Measurements from ENCODE around the gene MOV10. TPM values are rescaled to one million over a fixed set of nuclear protein-coding genes. Genes with fewer than 3 reads are reported as not detected.

MOV10 gene
- total and polyA plus RNA-seq, 10 of the 15 experiments (the other 5 are each of a cell fraction or from before 2014, with no cell fraction given), result 21.0 to 80.3 (median 49.8) TPM

DNA sequence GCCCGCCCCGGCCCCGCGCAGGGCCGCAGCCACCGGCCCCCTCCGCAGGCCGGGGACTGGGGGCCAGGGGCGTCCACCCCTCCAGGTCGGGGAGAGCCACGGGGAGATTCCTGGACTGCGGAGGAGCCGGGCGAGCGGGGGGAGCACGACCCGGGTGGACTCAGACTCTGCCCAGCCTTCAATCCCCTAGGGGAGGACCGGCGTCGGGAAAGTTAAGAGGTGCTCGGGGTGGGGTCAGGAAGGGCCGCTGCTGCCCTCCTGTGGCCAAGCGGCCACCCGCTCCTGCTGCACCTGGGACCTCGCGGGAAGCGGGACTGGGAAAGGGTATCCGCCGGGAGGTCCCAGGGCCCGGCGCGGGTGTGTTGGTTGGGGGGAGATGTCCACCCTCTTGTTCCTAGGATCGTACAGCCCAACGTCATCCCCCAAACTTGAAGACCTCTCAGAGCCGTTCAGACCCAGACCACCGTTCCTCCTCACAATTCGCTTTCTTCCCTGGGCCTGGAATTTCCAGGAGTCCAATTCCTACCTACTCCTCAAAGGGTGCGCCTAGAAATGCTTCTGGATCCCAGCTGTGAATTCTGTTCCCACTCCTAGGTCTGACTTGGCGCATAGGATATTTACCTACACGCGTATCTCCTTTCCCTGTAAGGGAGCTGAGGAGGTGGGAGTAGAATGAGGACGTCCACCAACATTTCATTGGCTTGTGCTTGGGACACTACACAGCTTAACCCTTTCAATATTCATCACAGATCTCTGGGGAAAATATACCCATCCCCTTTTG, 33.0 kb downstream of the MOV10 start:
- SMC1A ChIA-PET (ENCODE audit: uncharacterized antibody, unreplicated experiment), result interaction anchor here (0.8 to 5.1 kb wide), 18 partner anchors 32 to 319 kb away, joined by 3 to 47 read pairs (median 4); partner anchors contain the start of genes MOV10 and ST7L
- CTCF ChIA-PET, result interaction anchor here (1.0 to 5.9 kb wide), 22 partner anchors 9 to 365 kb away, joined by 3 to 122 read pairs (median 5); partner anchors contain the start of genes CAPZA1, CTTNBP2NL, LRIG2 and MOV10
- POLR2A ChIA-PET, result interaction anchor here (1.0 to 1.9 kb wide), 5 partner anchors 87 to 318 kb away, joined by 3 to 7 read pairs (median 3); partner anchors contain the start of gene ST7L
- peak; percentile 30; the same call in 1 of the 2 replicates for TF ChIP-seq LARP7 (IDR thresholded peaks at IDR 0.05)
- peak; percentile 86; the same call in 1 of the 2 replicates for TF ChIP-seq RB1 (IDR thresholded peaks at IDR 0.05; ENCODE audit: borderline replicate concordance)
- no peak for TF ChIP-seq SPI1 (IDR thresholded peaks at IDR 0.05; ENCODE audit: borderline replicate concordance, insufficient read depth, low read depth, low read length)
- TF ChIP-seq ZNF217 (IDR thresholded peaks at IDR 0.05), result 0 out of 2 replicates have a peak, but pooled peaks have one; percentile 36
- TF ChIP-seq MEF2A (IDR thresholded peaks at IDR 0.05; ENCODE audit: insufficient read depth, low read depth, low read length), result no peak
- TF ChIP-seq RUNX3 (IDR thresholded peaks at IDR 0.05; ENCODE audit: low read length), result peak; percentile 5; the same call in 1 of the 2 replicates
- no peak for TF ChIP-seq POLR2A (IDR thresholded peaks at IDR 0.05; ENCODE audit: low read depth, low read length)
- TF ChIP-seq STAT1 (conservative IDR thresholded peaks at IDR 0.05), result 0 out of 2 replicates have a peak, but pooled peaks have one; percentile 79
- no peak for TF ChIP-seq E2F4 (IDR thresholded peaks at IDR 0.05; ENCODE audit: low read depth, low read length)
- peak; percentile 53 for TF ChIP-seq RELA (IDR thresholded peaks at IDR 0.05; ENCODE audit: borderline replicate concordance, partially characterized antibody)
- TF ChIP-seq IKZF1 (conservative IDR thresholded peaks at IDR 0.05), result peak; percentile 94
- TF ChIP-seq SMARCA5 (IDR thresholded peaks at IDR 0.05), result peak; percentile 69; the same call in 1 of the 2 replicates
- no peak for TF ChIP-seq ZNF687 (IDR thresholded peaks at IDR 0.05)
- peak; percentile 85 for TF ChIP-seq RAD21 (IDR thresholded peaks at IDR 0.05; ENCODE audit: insufficient read depth, low read depth, low read length)
- TF ChIP-seq NKRF (conservative IDR thresholded peaks at IDR 0.05), result peak; percentile 80
- peak; percentile 48; the same call in 1 of the 2 replicates for TF ChIP-seq NBN (IDR thresholded peaks at IDR 0.05)

More for the DNA sequence above, 33.0 kb downstream of the MOV10 start:
- Histone ChIP-seq H3K4me2 (ENCODE audit: control insufficient read depth, insufficient read depth) (peak overlapping the region; percentile 66), H3K36me3 (ENCODE audit: control insufficient read depth in 2 of 2, insufficient read depth in 2 of 2, low read length in 1 of 2) (0 out of 4 replicates have a peak, but pooled peaks cover 0 to 6% of the 10 kb centered on the region in 2 experiments), H3K79me2 (ENCODE audit: control insufficient read depth, insufficient read depth, low read length) (peaks cover 33% of the 10 kb centered on the region), H3K27ac (ENCODE audit: control insufficient read depth, insufficient read depth) (0 out of 2 replicates have a peak overlapping the region, but pooled peaks have one; percentile 15), H3K9me3 (replicated peaks; ENCODE audit: control insufficient read depth, insufficient read depth, low read length) (no peaks in the 10 kb centered on the region), H2AFZ (ENCODE audit: control insufficient read depth, low read depth, low read length) (peak overlapping the region; percentile 85), H3K27me3 (replicated peaks in 1 of 2; ENCODE audit: control insufficient read depth in 2 of 2, insufficient read depth in 2 of 2, low read length in 1 of 2) (no peaks in the 10 kb centered on the region), H4K20me1 (ENCODE audit: control insufficient read depth, insufficient read depth) (no peaks in the 10 kb centered on the region), H3K9ac (ENCODE audit: control insufficient read depth, insufficient read depth, low read length) (peak overlapping the region; percentile 76), H3K4me3 (peak overlapping the region; percentile 91), H3K4me1 (ENCODE audit: control insufficient read depth, insufficient read depth, low read length) (peaks cover 16% of the 10 kb centered on the region)
- WGBS (ENCODE audit: insufficient coverage, insufficient replicate concordance, low lambda C conversion rate, missing lambda C conversion rate), result 17% methylated on average over 33 of the region's 42 CpGs
- RAD21 ChIA-PET (ENCODE audit: unreplicated experiment), result interaction anchor here (0.6 to 5.6 kb wide), 16 partner anchors 31 to 316 kb away, joined by 3 to 53 read pairs (median 7); partner anchors contain the start of genes CTTNBP2NL and MOV10
- BruUV-seq (replicated peaks), result no TSS peak
- DNase-seq (ENCODE audit: low read depth, low spot score), result no peak
- intact Hi-C loops (cut with micrococcal nuclease; ENCODE audit: unreplicated experiment) (loop anchor here (1.0 to 2.0 kb wide), 4 partner anchors 89 to 316 kb away; partner anchors contain the start of genes CAPZA1 and ST7L), in situ Hi-C loops (cut with MboI) (loop anchor here (5.0 kb wide), 2 partner anchors 205 to 315 kb away; no protein-coding TSS in a partner anchor)
- ATAC-seq, result peak; percentile 69
- FAIRE-seq, result no peak

Data from GM12878 (cell line).